Stimulated activated CD8-positive, alpha-beta memory T cell treated with anti-CD3 and anti-CD28 coated beads, Interleukin-2, amount 100 ng/mL, for 1 hour (primary cell): ENCODE data around the gene PTPRG.

Experiments used
- DNase-seq, 2 donors: peaks; one replicate each; pipeline ENCODE4 v3.0.0-alpha.2; 2020; ENCODE audit warnings: low read depth in 2 of 2

PTPRG gene

DNA sequence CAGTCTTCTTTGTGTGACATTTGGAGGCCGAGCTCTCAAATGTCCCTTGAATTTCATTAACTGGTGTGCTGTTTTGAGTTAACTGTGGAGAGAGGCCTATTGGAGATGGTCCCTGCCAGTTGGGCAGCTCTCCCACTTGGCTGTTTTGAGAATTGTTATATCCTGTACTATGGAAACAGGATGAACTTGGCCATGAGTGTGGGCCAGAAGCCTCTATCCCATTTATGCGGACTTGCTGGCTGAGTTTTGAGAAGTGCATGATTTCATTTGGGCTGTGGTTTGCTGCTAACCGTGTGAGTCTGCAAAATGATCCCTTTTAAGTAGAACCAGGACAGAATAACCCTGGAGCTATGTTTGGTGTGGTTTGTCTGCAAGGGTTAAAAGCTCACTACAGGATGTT lies 366.0 kb downstream of the PTPRG start:
- DNase-seq, result no peak

- no peak for DNase-seq
These were observed 366.7 kb downstream of the PTPRG start for GRCh38 chr3:61928039-61928438.

GRCh38 chr3:61928776-61929314 lies 367.5 kb downstream of the PTPRG start:
- DNase-seq, result no peak

DNA sequence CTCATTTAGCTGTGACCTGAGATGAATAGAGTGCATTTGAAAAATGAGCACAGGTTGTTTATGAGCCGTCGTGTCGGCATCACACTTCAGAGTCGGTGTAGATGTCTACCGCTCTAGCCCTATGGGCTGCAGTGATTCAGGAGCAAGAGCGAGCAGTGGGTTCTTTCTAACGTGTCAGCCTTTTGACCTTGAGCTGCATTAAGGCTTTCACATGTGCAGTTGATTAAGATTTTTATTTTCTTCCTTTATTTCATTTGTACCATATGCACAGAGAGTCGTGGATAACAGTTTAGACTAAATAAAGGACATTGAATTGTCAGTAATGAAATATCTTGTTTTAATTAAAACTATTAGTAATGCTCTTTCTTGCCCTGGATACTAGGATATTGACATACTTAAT lies 368.2 kb downstream of the PTPRG start:
- DNase-seq, result no peak

- no peak for DNase-seq
These were observed 371.1 kb downstream of the PTPRG start for GRCh38 chr3:61932499-61932898.

DNA sequence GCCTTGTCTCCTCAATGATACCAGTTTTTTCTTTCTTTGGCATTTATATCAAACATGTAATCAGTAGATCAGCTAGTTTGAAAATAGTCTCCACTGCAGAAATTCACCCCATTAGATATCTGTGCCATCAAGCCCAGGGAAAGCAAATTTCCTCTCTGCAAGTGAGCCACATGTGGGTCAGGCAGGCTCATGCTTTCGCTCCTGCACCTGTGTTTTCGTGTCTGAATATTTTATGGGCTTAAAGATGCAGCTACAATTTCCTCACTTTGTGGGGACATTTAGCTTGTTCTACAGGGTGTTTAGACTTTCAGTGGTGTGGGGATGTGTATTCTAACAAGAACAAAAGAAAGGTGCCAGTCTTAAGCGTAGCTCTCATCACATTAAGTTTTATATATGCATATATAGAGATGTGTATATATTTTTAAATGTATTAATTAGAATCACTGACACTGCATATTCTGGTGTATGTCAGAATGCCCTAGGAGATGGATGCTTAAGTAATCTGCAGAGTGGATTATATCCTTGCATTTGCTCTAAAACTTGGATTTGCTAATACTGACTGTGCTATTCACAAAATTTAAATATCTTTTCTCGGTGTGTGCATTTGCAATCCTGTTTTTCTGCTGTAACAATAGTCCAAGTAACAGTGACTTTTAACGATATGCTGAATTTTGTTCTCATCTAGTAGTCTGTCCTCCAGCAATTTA lies 372.6 kb downstream of the PTPRG start:
- DNase-seq, result no peak

- no peak for DNase-seq
These were observed 373.1 kb downstream of the PTPRG start for GRCh38 chr3:61934505-61934871.

DNA sequence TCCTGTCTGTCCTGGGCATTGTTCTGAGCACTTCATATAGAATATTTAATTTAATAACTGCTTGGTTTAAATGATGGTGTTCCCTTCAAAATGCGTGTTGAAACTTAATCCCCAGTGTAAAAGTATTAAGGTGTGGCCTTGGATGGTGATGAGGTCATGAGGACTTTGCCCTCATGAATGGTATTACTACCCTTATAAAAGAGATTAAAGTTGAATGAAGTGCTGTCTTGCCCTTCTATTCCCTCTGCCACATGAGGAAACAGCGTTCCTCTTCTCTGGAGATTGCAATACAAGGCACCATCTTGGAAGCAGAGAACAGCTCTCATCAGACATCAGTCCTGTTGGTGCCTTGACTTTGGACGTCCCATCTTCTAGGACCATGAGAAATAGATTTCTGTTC lies 374.4 kb downstream of the PTPRG start:
- no peak for DNase-seq

DNA sequence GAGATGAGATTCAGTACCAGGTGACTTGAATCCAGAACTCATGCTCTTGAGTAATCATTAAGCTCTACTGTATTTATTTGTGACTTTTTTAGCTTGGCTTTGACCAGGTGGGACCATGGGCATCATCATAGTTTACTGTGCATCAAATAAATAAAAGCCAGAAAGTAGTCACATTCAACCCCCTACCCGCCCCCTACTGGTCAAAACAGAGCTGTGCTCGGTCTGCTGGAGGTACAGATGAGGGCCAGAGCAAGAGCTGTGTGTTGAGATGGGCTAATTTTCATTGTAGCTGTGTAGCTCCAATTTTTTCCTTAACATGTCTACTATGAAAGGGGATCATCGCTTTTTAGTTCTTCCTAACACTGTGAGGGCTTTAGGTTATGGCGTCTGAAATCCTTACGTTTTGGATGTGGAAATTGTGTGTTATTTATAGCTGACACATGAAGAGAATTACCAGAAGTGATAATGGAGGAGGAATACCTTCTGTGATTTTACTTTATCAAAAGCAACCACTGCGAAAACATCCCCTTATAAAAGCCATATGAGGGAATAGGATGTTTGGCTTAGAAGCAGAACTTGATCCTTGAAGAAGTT lies 375.1 kb downstream of the PTPRG start:
- DNase-seq, result no peak

DNA sequence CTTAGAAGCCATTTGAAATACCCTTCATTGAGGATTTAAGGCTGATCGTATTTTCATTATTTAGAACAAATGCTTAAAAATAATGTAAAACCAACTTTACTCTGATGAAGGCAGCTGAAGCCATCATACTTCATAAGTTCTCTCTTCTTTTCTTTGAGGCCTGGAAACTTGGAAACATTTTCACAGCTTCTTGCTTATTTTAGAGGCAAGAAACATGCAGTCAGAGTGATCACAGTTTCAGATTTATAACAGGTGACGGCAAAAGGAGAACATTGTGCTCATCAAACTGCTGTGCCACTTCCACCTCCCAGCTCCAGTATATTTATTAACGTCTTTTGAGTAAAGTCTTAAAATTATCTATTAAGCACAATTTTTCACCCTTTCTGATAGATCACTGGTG lies 376.1 kb downstream of the PTPRG start:
- DNase-seq, result no peak

- no peak for DNase-seq
These were observed 377.6 kb downstream of the PTPRG start for GRCh38 chr3:61938878-61939549.

DNA sequence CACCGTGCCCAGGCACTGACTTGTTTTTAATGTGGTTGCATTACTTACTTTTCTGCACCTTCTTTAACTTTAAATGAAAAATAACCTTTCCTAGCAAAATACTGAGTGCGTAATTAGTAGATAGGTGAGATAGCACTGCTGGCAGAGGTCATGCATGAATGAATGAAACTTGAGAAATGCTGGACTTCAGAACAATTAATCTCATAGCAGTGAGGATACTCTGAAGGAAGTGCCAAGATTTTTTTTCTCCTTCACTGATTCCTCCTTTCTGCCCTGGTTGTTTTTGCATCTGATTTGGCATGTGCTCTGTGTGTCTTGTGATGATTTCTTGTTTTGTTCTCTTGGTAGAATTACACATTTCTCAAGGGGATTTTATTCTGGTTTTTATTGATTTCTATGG lies 378.9 kb downstream of the PTPRG start:
- no peak for DNase-seq

GRCh38 chr3:61943975-61944374 lies 382.6 kb downstream of the PTPRG start:
- DNase-seq, result no peak

DNA sequence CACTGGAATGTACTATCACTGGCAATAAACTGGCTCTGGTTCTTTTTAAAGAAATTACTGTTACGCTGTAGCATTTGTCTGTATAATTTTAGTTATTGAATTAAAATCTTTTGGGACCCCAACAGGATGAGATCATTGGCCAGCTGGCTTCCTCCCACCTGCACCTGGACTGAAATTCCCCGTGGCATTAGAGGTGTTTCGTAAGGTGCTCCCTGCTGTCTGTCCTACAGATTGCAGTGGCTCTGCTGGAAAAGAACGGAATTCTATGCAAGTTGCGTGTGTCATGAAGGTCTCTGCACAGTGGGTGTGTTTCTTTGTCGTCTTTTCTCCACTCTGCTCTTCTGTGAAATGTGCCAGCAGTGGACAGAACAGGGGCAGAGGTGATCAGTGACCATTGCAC lies 383.4 kb downstream of the PTPRG start:
- no peak for DNase-seq

DNA sequence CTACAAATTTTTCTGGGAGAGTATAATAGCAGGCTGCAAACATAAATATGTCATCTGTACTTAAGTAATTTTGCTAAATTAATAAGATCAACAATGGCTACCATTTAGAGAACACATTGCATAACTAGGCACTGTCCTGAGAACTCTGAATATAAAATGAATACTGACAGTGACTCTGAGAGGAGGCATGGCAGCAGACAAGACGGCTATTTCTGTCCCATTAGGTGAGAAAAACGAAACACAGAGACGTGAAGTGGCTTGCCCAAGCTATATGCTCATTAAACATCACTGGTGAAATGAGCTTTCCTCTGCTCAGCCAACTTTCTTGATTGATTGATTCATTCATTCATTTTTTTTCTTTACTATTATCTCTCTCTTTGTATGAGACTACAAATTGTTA lies 384.3 kb downstream of the PTPRG start:
- no peak for DNase-seq

DNA sequence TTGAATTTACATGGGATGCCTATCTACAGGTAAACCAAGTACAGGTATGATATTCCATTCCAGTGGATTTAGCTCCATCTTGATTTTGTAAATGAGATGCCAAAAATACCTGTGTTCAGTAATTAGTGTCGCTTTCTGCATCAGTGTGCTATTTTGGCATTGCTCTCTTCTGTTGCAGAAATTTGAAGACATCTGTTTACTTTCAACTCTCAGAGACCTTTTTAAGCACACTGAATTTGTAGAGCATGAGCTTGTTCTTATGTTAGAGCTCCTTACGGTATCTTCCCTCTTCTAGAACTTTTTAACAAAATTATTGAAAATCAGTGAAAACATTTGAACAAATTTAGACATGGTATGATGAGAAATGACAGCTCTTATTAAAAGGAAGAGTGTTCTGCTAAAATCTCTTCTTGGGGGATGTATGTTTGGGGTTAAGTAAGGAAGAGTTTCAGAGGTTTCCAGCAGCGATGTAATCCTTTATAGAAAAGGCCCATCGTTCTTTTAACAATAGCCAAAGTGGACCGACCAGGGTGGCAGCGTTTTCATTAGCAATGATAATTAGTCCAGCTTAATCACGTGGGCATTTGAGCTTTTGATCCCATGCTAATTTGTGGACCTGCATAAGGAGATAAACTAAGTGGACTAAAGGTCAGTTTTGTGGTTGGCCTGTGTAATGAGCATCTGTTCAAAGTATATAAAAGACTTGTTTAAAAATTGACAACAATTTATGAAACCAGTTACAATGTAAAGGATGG lies 385.4 kb downstream of the PTPRG start:
- DNase-seq, result no peak

- no peak for DNase-seq
These were observed 386.1 kb downstream of the PTPRG start for GRCh38 chr3:61947456-61947855.

- no peak for DNase-seq
These were observed 387.4 kb downstream of the PTPRG start for GRCh38 chr3:61948699-61949305.

DNA sequence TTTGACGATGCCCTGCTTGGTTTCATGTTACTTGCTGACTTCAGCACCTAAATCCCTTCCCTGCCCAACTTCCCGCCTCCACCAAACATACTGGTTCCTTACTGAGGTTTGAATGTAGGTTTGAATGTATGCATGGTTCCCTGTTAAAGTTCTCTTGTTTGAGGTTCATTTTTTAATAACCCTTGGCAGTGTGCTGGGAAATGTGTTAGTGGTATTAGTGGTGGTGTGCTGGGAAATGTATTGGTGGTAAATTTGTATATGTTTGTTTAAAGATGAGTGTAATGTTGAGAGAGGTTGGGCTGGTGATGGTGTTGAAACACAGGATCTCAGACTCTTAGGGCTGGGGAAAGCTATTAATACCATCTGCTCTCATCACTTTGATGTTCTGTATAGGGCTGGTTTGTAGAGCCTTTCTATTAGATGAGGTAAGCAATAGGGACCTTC lies 392.7 kb downstream of the PTPRG start:
- no peak for DNase-seq

DNA sequence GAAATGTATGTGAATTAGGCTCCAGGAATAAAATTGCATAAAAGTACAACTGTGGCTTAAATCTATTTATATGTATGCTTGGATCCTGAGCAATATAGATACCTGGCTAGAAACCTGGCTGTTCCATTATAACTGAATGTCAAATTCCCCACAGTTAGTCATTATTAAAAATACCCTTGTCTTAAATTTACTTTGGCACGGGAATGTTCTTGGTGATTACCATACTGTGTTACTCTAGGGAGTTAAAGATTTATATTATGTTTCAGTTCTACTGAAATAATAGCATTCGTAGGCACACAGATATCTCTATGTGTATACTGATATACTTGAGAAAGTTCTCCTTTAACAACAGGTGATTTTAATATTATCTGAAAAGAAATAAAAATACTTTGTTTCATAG lies 394.1 kb downstream of the PTPRG start:
- DNase-seq, result no peak

DNA sequence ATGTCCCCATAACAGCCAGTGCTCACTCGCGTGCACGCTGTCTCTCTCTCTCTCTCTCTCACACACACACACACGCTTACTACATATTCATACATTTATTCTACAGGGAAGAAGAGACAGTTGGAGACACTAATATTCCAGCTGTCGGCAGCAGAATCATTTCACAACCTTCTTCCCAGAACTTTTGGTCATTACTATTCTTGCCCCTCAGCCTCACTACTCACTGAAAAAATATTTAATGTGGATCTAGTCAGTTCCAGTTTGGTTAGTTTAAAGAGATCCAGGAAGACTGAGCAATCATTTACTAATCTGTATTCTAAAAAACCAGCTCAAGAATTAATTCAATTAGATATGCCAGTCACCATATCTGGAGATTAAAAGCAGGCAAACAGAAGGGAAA lies 394.9 kb downstream of the PTPRG start:
- DNase-seq, result no peak

- DNase-seq, result no peak
These were observed 395.9 kb downstream of the PTPRG start for GRCh38 chr3:61957259-61957658.
